Naive B cell (primary cell): ENCODE measurements around the gene MVD. TPM values are rescaled to one million over a fixed set of nuclear protein-coding genes. Genes with fewer than 3 reads are reported as not detected.

Experiments
- ATAC-seq, 2 donors: fragments of 150-1000 bp; cut with Tn5 transposase; 2 replicates each; pipeline ENCODE4 v1.10.0; 2021; ENCODE audit warnings: low read depth in 2 of 2, mild to moderate bottlenecking in 2 of 2, moderate library complexity in 2 of 2
- DNase-seq: peaks from one replicate; pipeline ENCODE4 v3.0.0; 2022
- H3K27ac Mint-ChIP-seq, 6 donors: one replicate each; pipeline ENCODE4 v1.8.0; 2020 to 2022; ENCODE audit warnings: mild to moderate bottlenecking in 6 of 6, mixed read lengths in 6 of 6, moderate library complexity in 5 of 6, inconsistent platforms in 2 of 6
- H3K27me3 Mint-ChIP-seq, 3 donors: one replicate each; pipeline ENCODE4 v1.8.0; 2021 to 2022; ENCODE audit warnings: mixed read lengths in 3 of 3, mild to moderate bottlenecking in 1 of 3
- H3K36me3 Mint-ChIP-seq, 2 donors: one replicate each; pipeline ENCODE4 v1.8.0; 2020 to 2022; ENCODE audit warnings: mixed read lengths in 2 of 2, inconsistent platforms in 1 of 2, mild to moderate bottlenecking in 1 of 2
- H3K4me1 Mint-ChIP-seq, 3 donors: one replicate each; pipeline ENCODE4 v1.8.0; 2020 to 2022; ENCODE audit warnings: mixed read lengths in 3 of 3, inconsistent platforms in 1 of 3, mild to moderate bottlenecking in 1 of 3, moderate library complexity in 1 of 3
- H3K4me3 Mint-ChIP-seq, 8 donors: one replicate each; pipeline ENCODE4 v1.8.0; 2020 to 2022; ENCODE audit warnings: mild to moderate bottlenecking in 8 of 8, mixed read lengths in 8 of 8, moderate library complexity in 8 of 8, inconsistent platforms in 2 of 8
- H3K9me3 Mint-ChIP-seq, 7 donors: one replicate each; pipeline ENCODE4 v1.8.0; 2020 to 2022; ENCODE audit warnings: mixed read lengths in 7 of 7, mild to moderate bottlenecking in 5 of 7, inconsistent platforms in 2 of 7, moderate library complexity in 1 of 7
- polyA plus RNA-seq, 6 donors: library from polyadenylated mRNA; unstranded; fragments of 300-500 nt; fragmentation: Illumina TruSeq; gene quantifications; one replicate each; pipeline ENCODE4 v1.2.3, GENCODE V29; 2021; ENCODE audit warnings: low read depth in 6 of 6

Gene MVD
- polyA plus RNA-seq, 6 donors from 2014 or later = 9.7 to 36.1 (median 18.2) TPM

- Mint-ChIP-seq H3K27me3 (no peaks in the 10 kb centered on the region), H3K4me3 (no peak overlapping the region), H3K9me3 (no peaks in the 10 kb centered on the region), H3K4me1 (peaks cover 12 to 18% (median 14%) of the 10 kb centered on the region in 3 donors), H3K27ac (no peak overlapping the region), H3K36me3 (no peaks in the 10 kb centered on the region)
- DNase-seq (no peak), ATAC-seq (no peak)
Observed at GRCh38 chr16:88667461-88667860, 4.6 kb upstream of the MVD start.

- Mint-ChIP-seq H3K36me3 (no peaks in the 10 kb centered on the region), H3K27me3 (no peaks in the 10 kb centered on the region), H3K4me1 (peaks cover 22 to 32% (median 30%) of the 10 kb centered on the region in 3 donors), H3K9me3 (no peaks in the 10 kb centered on the region), H3K27ac (no peak overlapping the region), H3K4me3 (peak overlapping the region in 2 of 8 donors; percentile 56 to 77)
- DNase-seq = no peak
- ATAC-seq = no peak
Observed at GRCh38 chr16:88665570-88665969, 2.7 kb upstream of the MVD start.

GRCh38 chr16:88665148-88665547, 2.3 kb upstream of the MVD start:
- no peaks in the 10 kb centered on the region for H3K9me3 Mint-ChIP-seq
- H3K36me3 Mint-ChIP-seq = no peaks in the 10 kb centered on the region
- H3K27ac Mint-ChIP-seq = peak overlapping the region in 3 of 6 donors; percentile 11 to 61 (median 36)
- no peak for ATAC-seq
- no peaks in the 10 kb centered on the region for H3K27me3 Mint-ChIP-seq
- H3K4me1 Mint-ChIP-seq = peaks cover 22 to 35% (median 33%) of the 10 kb centered on the region in 3 donors
- H3K4me3 Mint-ChIP-seq = peak overlapping the region; percentile 0 to 80 (median 46)
- no peak for DNase-seq

DNA sequence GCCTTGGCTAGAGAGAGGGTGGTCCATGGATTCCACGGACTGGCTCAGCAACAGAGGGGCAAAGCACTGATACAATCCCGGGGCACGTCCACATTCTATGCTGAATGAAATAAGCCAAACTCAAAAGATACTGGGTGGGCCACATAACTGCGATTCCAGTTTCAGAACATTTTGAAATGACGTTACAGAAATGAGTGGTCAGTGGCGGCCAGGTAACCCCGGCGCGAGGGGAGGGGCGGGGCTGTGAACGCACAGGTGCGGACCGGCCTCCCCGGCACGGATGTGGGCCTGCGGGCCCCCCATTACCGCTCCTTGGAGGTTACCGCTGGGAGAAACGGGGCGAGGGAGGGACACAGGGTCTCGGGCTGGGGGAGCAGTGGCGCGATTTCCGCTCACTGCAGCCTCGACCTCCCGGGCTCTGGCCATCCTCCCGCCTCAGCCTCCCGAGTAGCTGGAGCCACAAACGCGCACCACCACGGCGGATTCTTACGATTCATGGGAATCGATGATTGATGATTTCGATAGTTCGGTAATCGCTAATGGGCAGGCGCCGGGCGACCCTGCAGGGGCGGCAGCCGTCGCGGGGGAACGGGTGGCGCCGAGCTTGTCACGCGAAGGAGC, 559 bp downstream of the MVD start:
- H3K4me3 Mint-ChIP-seq = peak overlapping the region; percentile 89 to 96 (median 92)
- peak overlapping the region; percentile 82 to 96 (median 94) for H3K27ac Mint-ChIP-seq
- peak in 1 of 2 donors; percentile 0 for ATAC-seq
- peaks cover 22 to 35% (median 33%) of the 10 kb centered on the region in 3 donors for H3K4me1 Mint-ChIP-seq
- H3K9me3 Mint-ChIP-seq = no peaks in the 10 kb centered on the region
- H3K27me3 Mint-ChIP-seq = no peaks in the 10 kb centered on the region
- no peaks in the 10 kb centered on the region for H3K36me3 Mint-ChIP-seq
- no peak for DNase-seq

- Mint-ChIP-seq H3K4me1 (peaks cover 22 to 35% (median 30%) of the 10 kb centered on the region in 3 donors), H3K9me3 (no peaks in the 10 kb centered on the region)
Observed at GRCh38 chr16:88661468-88661867, 1.4 kb downstream of the MVD start.

GRCh38 chr16:88659160-88659559, 3.7 kb downstream of the MVD start:
- Mint-ChIP-seq H3K4me3 (no peak overlapping the region), H3K36me3 (no peaks in the 10 kb centered on the region)
- no peak for ATAC-seq

More at GRCh38 chr16:88661468-88661867, 1.4 kb downstream of the MVD start:
- ATAC-seq = no peak
- Mint-ChIP-seq H3K36me3 (no peaks in the 10 kb centered on the region), H3K27ac (peak overlapping the region in 5 of 6 donors; percentile 4 to 95 (median 80)), H3K4me3 (peak overlapping the region; percentile 0 to 96 (median 73)), H3K27me3 (no peaks in the 10 kb centered on the region)
- DNase-seq = no peak

GRCh38 chr16:88658714-88659113, 4.2 kb downstream of the MVD start:
- DNase-seq (no peak), ATAC-seq (no peak)
- H3K4me3 Mint-ChIP-seq = peak overlapping the region in 1 of 8 donors; percentile 66
- H3K9me3 Mint-ChIP-seq = no peaks in the 10 kb centered on the region
- no peaks in the 10 kb centered on the region for H3K36me3 Mint-ChIP-seq
- H3K27me3 Mint-ChIP-seq = no peaks in the 10 kb centered on the region
- peaks cover 14 to 36% (median 17%) of the 10 kb centered on the region in 3 donors for H3K4me1 Mint-ChIP-seq
- no peak overlapping the region for H3K27ac Mint-ChIP-seq

More at GRCh38 chr16:88659160-88659559, 3.7 kb downstream of the MVD start:
- Mint-ChIP-seq H3K27ac (peak overlapping the region in 1 of 6 donors; percentile 66), H3K27me3 (no peaks in the 10 kb centered on the region), H3K4me1 (peaks cover 17 to 36% (median 20%) of the 10 kb centered on the region in 3 donors), H3K9me3 (no peaks in the 10 kb centered on the region)
- no peak for DNase-seq

- Mint-ChIP-seq H3K27ac (no peak overlapping the region), H3K4me3 (no peak overlapping the region), H3K4me1 (peaks cover 9 to 35% (median 24%) of the 10 kb centered on the region in 3 donors), H3K27me3 (no peaks in the 10 kb centered on the region), H3K9me3 (no peaks in the 10 kb centered on the region), H3K36me3 (no peaks in the 10 kb centered on the region)
- no peak for ATAC-seq
- no peak for DNase-seq
Observed at GRCh38 chr16:88657371-88657770, 5.5 kb downstream of the MVD start.

DNA sequence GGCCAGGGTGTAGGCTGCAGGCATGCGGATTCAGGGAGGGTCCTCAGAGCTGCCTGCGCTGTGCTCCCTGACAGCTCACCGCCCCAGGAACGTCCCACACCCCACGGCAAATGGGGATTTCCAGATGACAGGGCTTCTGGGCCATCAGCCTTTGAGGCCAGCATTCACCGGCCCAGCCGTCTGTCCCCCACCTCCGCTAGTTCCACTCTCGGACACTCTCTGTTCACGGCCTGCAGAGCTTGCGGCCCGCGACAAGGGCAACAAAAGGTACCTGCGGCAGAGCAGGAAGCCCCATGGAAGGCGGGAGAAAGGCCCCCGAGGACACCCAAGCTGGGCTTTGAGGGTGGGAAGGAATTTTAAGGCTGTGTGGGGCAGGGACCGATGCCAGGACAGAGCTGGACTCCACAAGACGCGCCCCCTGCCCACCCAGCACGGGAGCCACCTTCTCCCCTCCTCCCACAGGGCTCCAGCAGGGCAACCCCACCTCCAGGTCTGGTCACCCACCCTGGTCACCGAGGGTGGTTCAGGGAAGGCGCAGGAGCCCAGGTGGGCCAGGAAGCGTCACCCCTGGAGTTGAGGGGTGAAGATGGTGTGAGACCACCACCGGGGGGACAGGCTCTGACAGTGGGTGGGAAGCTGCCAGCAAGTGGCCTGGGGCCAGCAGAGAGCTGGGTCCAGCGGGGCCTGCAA, 6.5 kb downstream of the MVD start:
- Mint-ChIP-seq H3K27me3 (no peaks in the 10 kb centered on the region), H3K9me3 (no peaks in the 10 kb centered on the region), H3K4me1 (peaks cover 6 to 36% (median 22%) of the 10 kb centered on the region in 3 donors), H3K36me3 (no peaks in the 10 kb centered on the region), H3K27ac (no peak overlapping the region), H3K4me3 (no peak overlapping the region)
- DNase-seq (no peak), ATAC-seq (no peak)

DNA sequence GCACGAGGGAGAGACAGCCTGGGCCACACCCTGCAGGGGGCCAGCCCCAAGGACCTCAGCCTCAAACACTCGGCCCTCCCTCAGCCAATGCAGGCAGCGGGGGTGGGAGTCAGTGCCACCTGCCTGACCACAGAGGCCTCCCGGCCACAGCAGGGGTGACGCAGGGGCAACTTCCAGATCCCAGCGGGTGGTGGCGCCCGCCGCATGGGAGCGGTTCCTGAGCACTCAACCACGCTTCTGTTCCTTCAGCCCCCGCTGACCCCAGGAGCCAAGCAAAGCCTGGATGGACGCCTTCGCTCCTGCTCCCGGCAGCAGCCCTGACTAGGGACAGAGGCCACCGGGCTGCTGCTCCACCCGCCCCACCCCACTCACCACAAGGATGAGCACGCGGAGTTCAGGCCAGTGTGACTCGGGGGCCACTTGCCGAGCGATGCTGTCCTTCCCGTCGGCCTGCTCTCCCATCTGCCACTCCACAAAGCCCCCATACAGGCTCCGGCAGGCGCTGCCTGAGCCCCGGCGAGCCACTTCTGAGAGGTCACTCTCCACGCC, 7.1 kb downstream of the MVD start:
- H3K4me3 Mint-ChIP-seq = no peak overlapping the region
- ATAC-seq = no peak
- H3K36me3 Mint-ChIP-seq = no peaks in the 10 kb centered on the region
- no peak for DNase-seq
- peaks cover 5 to 35% (median 17%) of the 10 kb centered on the region in 3 donors for H3K4me1 Mint-ChIP-seq
- no peaks in the 10 kb centered on the region for H3K27me3 Mint-ChIP-seq
- H3K9me3 Mint-ChIP-seq = no peaks in the 10 kb centered on the region
- H3K27ac Mint-ChIP-seq = no peak overlapping the region

GRCh38 chr16:88655053-88655732, 7.7 kb downstream of the MVD start:
- peaks cover 5 to 29% (median 15%) of the 10 kb centered on the region in 3 donors for H3K4me1 Mint-ChIP-seq
- H3K27ac Mint-ChIP-seq = peak overlapping the region in 3 of 6 donors; percentile 78 to 98 (median 87)
- no peak overlapping the region for H3K4me3 Mint-ChIP-seq
- no peaks in the 10 kb centered on the region for H3K27me3 Mint-ChIP-seq
- no peaks in the 10 kb centered on the region for H3K9me3 Mint-ChIP-seq
- ATAC-seq (no peak), DNase-seq (no peak)
- H3K36me3 Mint-ChIP-seq = no peaks in the 10 kb centered on the region

GRCh38 chr16:88654363-88655052, 8.4 kb downstream of the MVD start:
- Mint-ChIP-seq H3K27me3 (no peaks in the 10 kb centered on the region), H3K27ac (peak overlapping the region in 5 of 6 donors; percentile 24 to 98 (median 72)), H3K4me1 (peaks cover 7 to 27% (median 13%) of the 10 kb centered on the region in 3 donors), H3K9me3 (no peaks in the 10 kb centered on the region), H3K36me3 (peaks cover 0 to under 1% of the 10 kb centered on the region in 2 donors), H3K4me3 (peak overlapping the region in 2 of 8 donors; percentile 9 to 47)
- ATAC-seq (no peak), DNase-seq (no peak)
